Osteoblast (primary cell): Measurements from ENCODE around the gene ALDH3B1. TPM values are rescaled to one million over a fixed set of nuclear protein-coding genes. Genes with fewer than 3 reads are reported as not detected.

Experiments used
- DNase-seq: peaks from one replicate; pipeline ENCODE4 v3.0.0; 2011; ENCODE audit warnings: low spot score, mixed read lengths; ENCODE audit not compliant: insufficient read length; ENCODE audit errors: missing footprints
- H2AFZ ChIP-seq: 2 replicates; pipeline ENCODE4 v1.6.0; 2011; ENCODE audit warnings: mild to moderate bottlenecking, low read length
- H3K27ac ChIP-seq: 2 replicates; pipeline ENCODE4 v1.5.1; 2011; ENCODE audit warnings: mild to moderate bottlenecking, low read depth, low read length, moderate library complexity
- H3K27me3 ChIP-seq: 2 replicates; pipeline ENCODE4 v1.6.0; 2012; ENCODE audit warnings: mild to moderate bottlenecking, control low read depth, inconsistent platforms, low read length, moderate library complexity; ENCODE audit not compliant: insufficient read depth
- H3K36me3 ChIP-seq: 2 replicates; pipeline ENCODE4 v1.5.1; 2011; ENCODE audit warnings: mild to moderate bottlenecking, low read length, control low read depth, moderate library complexity; ENCODE audit not compliant: insufficient read depth
- H3K4me1 ChIP-seq: 2 replicates; pipeline ENCODE4 v1.5.1; 2011; ENCODE audit warnings: mild to moderate bottlenecking, low read length, control low read depth, moderate library complexity; ENCODE audit not compliant: insufficient read depth
- H3K4me2 ChIP-seq: 2 replicates; pipeline ENCODE4 v1.6.0; 2011; ENCODE audit warnings: mild to moderate bottlenecking, low read length; ENCODE audit not compliant: insufficient read depth
- H3K4me3 ChIP-seq: fragments of 200-600 bp; sonication (generic); 3 replicates; pipeline ENCODE4 v1.5.1; 2012; ENCODE audit warnings: mild to moderate bottlenecking, low read length, inconsistent platforms; ENCODE audit not compliant: insufficient read depth
- H3K79me2 ChIP-seq: 2 replicates; pipeline ENCODE4 v1.6.0; 2012; ENCODE audit warnings: mild to moderate bottlenecking, low read length, control low read depth, inconsistent platforms; ENCODE audit not compliant: insufficient read depth
- H3K9me3 ChIP-seq: 2 replicates; pipeline ENCODE4 v1.5.1; 2011; ENCODE audit warnings: low read depth, low read length, control low read depth
- H4K20me1 ChIP-seq: 2 replicates; pipeline ENCODE4 v1.6.0; 2012; ENCODE audit warnings: mild to moderate bottlenecking, low read length, control low read depth; ENCODE audit not compliant: insufficient read depth
- CTCF ChIP-seq: IDR thresholded peaks from 2 replicates; pipeline ENCODE4 v1.5.1; 2011; ENCODE audit warnings: mild to moderate bottlenecking, low read depth, low read length, moderate library complexity; ENCODE audit errors: extremely low read depth
- small RNA-seq: library from RNA; depleted of rRNA; stranded (forward); fragments of <200 nt; gene quantifications from one replicate; pipeline ENCODE3, GENCODE V24; 2012
- total RNA-seq: library from RNA; depleted of rRNA; stranded (reverse); fragments of >200 nt; gene quantifications from 2 replicates; pipeline ENCODE4 v1.2.3, GENCODE V29; 2012

The ALDH3B1 gene
- total RNA-seq, 1 donor = 63.0 TPM

GRCh38 chr11:68077617-68078582 is 67.8 kb downstream of the ALDH3B1 start:
- Histone ChIP-seq H3K9me3 (no peaks in the 10 kb centered on the region), H3K27me3 (no peaks in the 10 kb centered on the region), H2AFZ (no peak overlapping the region), H3K36me3 (peaks cover 4% of the 10 kb centered on the region), H3K4me3 (no peak overlapping the region), H3K27ac (no peak overlapping the region), H3K4me1 (no peaks in the 10 kb centered on the region), H3K4me2 (no peak overlapping the region), H3K79me2 (no peaks in the 10 kb centered on the region), H4K20me1 (peaks cover 3% of the 10 kb centered on the region)
- TF ChIP-seq CTCF = no peak
- no peak for DNase-seq

Small RNA genes within 50 kb of the gene (small RNA-seq; reads per million reads assigned to genes)
- not detected for gene MIR6753

Other genes starting within 250 kb of the ALDH3B1 start
- gene UNC93B1, start 6.2 kb upstream of the ALDH3B1 start, total RNA-seq = 36.5 and 39.8 TPM in 2 replicates
- 60.7 and 73.1 TPM in 2 replicates for gene NDUFS8, start 20.4 kb downstream of the ALDH3B1 start, total RNA-seq
- gene TCIRG1, start 28.7 kb downstream of the ALDH3B1 start, total RNA-seq = 85.4 and 87.5 TPM in 2 replicates
- gene CHKA, start 111.1 kb downstream of the ALDH3B1 start, total RNA-seq = 26.5 and 29.0 TPM in 2 replicates
- 27.1 and 29.8 TPM in 2 replicates for gene KMT5B, start 203.0 kb downstream of the ALDH3B1 start, total RNA-seq